HL-60 (cell line): ENCODE measurements around the gene DNAJA2.

Source experiments
- DNase-seq, 2 experiments: peaks; one replicate each; pipeline ENCODE4 v3.0.0-alpha.2; 2010 to 2020; ENCODE audit warnings: low read depth in 1 of 2, low spot score in 1 of 2
- H3K27ac ChIP-seq: fragments of 250-450 bp; sonication (Bioruptor Pico); replicated peaks from 2 replicates; pipeline ENCODE4 v1.5.1; 2020; ENCODE audit warnings: mild to moderate bottlenecking, moderate library complexity
- H3K27me3 ChIP-seq: fragments of 250-450 bp; sonication (Bioruptor Pico); 2 replicates; pipeline ENCODE4 v1.5.1; 2021; ENCODE audit warnings: mild to moderate bottlenecking, moderate library complexity; ENCODE audit not compliant: insufficient read depth, poor library complexity, severe bottlenecking
- H3K4me3 ChIP-seq: replicated peaks from 2 replicates; pipeline ENCODE4 v1.5.1; 2011; ENCODE audit warnings: mild to moderate bottlenecking, control low read depth, low read length; ENCODE audit not compliant: insufficient read depth
- CTCF ChIP-seq: IDR thresholded peaks from one replicate; pipeline ENCODE4 v1.5.1; 2011; ENCODE audit warnings: low read length, control low read depth, inconsistent platforms; ENCODE audit not compliant: insufficient read depth
- GABPA ChIP-seq: IDR thresholded peaks from 2 replicates; pipeline ENCODE4 v1.6.1; 2012; ENCODE audit warnings: low read depth
- POLR2AphosphoS5 ChIP-seq: IDR thresholded peaks from 2 replicates; pipeline ENCODE4 v1.6.1; 2012; ENCODE audit warnings: low read depth
- REST ChIP-seq: IDR thresholded peaks from 2 replicates; pipeline ENCODE4 v1.6.1; 2012; ENCODE audit warnings: low read depth; ENCODE audit not compliant: insufficient replicate concordance
- SPI1 ChIP-seq: IDR thresholded peaks from 2 replicates; pipeline ENCODE4 v1.6.1; 2012; ENCODE audit warnings: low read depth, mild to moderate bottlenecking, borderline replicate concordance

DNAJA2 gene

GRCh38 chr16:46911650-46912049, 61.8 kb downstream of the DNAJA2 start:
- Histone ChIP-seq H3K27me3 (no peaks in the 10 kb centered on the region), H3K27ac (no peak overlapping the region), H3K4me3 (no peak overlapping the region)
- no peak for DNase-seq
- TF ChIP-seq GABPA = no peak
- no peak for TF ChIP-seq REST
- TF ChIP-seq POLR2AphosphoS5 = no peak
- no peak for TF ChIP-seq CTCF
- TF ChIP-seq SPI1 = no peak

DNA sequence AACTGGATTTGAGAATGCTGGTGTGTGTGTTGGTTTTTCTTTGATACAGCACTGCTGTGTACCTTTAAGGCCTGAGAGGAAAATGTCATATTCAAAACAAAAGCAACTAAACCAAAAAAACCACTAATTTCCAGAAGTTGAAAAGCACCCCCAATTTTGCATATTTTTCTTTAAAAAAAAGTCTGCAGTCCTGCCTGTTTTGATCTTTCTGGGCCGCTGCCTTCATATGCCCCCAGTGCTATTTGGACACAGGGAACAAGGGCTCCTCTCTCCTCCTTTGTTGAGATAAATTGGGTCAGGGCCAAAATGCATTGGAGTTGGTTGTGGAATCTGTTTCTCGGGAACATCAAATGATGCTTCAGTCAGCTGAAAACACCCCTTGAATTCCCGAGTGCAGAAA, 62.4 kb downstream of the DNAJA2 start:
- no peak for DNase-seq
- no peak overlapping the region for H3K4me3 ChIP-seq
- TF ChIP-seq GABPA = no peak
- TF ChIP-seq SPI1 = no peak
- TF ChIP-seq CTCF = no peak
- no peak for TF ChIP-seq REST
- TF ChIP-seq POLR2AphosphoS5 = no peak
- H3K27me3 ChIP-seq = no peaks in the 10 kb centered on the region
- no peak overlapping the region for H3K27ac ChIP-seq

DNA sequence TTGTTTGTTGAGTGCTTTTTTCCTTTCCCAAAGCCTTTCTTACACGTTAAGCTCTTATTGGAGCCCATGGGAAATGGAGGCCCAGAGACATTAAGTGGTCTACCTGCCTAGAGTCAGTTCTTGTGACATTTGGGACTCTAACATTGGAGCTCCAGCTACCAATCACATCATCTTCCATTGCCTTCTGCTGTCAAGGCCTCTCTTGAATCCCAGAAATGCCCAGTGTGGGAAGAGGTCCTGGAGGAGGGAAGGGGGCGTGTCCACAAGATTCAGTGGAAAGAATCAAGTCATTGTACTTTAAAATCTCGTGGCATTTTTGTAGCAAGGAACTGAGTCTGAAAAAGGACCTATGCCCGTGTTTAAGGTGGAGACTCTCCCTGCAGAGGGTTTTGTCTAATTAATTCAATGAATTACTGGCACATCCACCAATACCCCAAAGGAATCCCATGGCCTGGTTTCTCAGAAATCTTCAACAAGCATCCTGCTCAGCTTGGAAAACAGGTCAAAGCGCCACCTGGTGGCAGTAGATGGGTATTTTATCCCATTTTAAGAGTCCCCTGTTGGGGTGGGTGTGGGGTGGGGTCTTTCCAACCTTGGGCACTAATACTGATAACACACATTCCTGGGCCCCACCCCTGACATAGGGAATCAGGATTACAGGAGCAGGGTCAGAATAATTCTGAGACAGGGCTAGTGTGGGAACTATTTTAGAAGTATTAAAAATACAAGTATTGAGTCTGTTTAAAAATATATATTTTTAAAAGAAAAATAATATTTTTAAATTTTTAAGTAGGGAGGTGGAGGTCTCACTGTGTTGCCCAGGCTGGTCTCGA, 64.7 kb downstream of the DNAJA2 start:
- Histone ChIP-seq H3K27me3 (no peaks in the 10 kb centered on the region), H3K27ac (no peak overlapping the region), H3K4me3 (no peak overlapping the region)
- TF ChIP-seq SPI1 (no peak), CTCF (peak; percentile 29)
- peak in 1 of 2 experiments; percentile 58 for DNase-seq
